ENCODE data around the gene CARNS1. TPM values are rescaled to one million over a fixed set of nuclear protein-coding genes. Genes with fewer than 3 reads are reported as not detected.

The CARNS1 gene
- total and polyA plus RNA-seq, 4 donors, result 0.05 to 0.19 (median 0.10) TPM

GRCh38 chr11:67393990-67394389 lies 21.5 kb upstream of the CARNS1 start:
- 86% methylated on average over 5 of the region's 5 CpGs for WGBS
- no peak for DNase-seq (ENCODE audit: low spot score)
- Histone ChIP-seq H3K4me1 (ENCODE audit: control insufficient read depth in 4 of 4, insufficient read depth in 4 of 4, low read length in 3 of 4) (peaks cover 0 to 28% (median 16%) of the 10 kb centered on the region in 4 donors), H3K4me3 (ENCODE audit: low read depth in 1 of 3, low read length in 3 of 3) (no peak overlapping the region), H3K36me3 (ENCODE audit: control insufficient read depth in 4 of 4, insufficient read depth in 3 of 4, low read depth in 1 of 4, low read length in 3 of 4) (peaks cover 17 to 31% (median 18%) of the 10 kb centered on the region in 4 donors), H3K27me3 (ENCODE audit: control insufficient read depth in 4 of 4, insufficient read depth in 4 of 4, low read length in 3 of 4) (no peaks in the 10 kb centered on the region), H3K9ac (ENCODE audit: low read depth in 1 of 2, low read length in 2 of 2) (no peak overlapping the region), H3K9me3 (ENCODE audit: control insufficient read depth in 4 of 4, low read length in 3 of 4) (no peaks in the 10 kb centered on the region), H3K27ac (ENCODE audit: low read depth in 1 of 2, low read length in 2 of 2) (no peak overlapping the region)
- TF ChIP-seq NR2F2 (IDR thresholded peaks at IDR 0.05) (no peak), HNF4A (conservative IDR thresholded peaks at IDR 0.05) (no peak), REST (IDR thresholded peaks at IDR 0.05) (no peak), GABPA (IDR thresholded peaks at IDR 0.05 in 1 of 2, conservative IDR thresholded peaks at IDR 0.05 in 1 of 2) (no peak), JUND (IDR thresholded peaks at IDR 0.05) (no peak)
- TF ChIP-seq, protein P1, sequence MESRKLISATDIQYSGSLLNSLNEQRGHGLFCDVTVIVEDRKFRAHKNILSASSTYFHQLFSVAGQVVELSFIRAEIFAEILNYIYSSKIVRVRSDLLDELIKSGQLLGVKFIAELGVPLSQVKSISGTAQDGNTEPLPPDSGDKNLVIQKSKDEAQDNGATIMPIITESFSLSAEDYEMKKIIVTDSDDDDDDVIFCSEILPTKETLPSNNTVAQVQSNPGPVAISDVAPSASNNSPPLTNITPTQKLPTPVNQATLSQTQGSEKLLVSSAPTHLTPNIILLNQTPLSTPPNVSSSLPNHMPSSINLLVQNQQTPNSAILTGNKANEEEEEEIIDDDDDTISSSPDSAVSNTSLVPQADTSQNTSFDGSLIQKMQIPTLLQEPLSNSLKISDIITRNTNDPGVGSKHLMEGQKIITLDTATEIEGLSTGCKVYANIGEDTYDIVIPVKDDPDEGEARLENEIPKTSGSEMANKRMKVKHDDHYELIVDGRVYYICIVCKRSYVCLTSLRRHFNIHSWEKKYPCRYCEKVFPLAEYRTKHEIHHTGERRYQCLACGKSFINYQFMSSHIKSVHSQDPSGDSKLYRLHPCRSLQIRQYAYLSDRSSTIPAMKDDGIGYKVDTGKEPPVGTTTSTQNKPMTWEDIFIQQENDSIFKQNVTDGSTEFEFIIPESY (IDR thresholded peaks at IDR 0.05), result no peak
- TF ChIP-seq, protein P2, sequence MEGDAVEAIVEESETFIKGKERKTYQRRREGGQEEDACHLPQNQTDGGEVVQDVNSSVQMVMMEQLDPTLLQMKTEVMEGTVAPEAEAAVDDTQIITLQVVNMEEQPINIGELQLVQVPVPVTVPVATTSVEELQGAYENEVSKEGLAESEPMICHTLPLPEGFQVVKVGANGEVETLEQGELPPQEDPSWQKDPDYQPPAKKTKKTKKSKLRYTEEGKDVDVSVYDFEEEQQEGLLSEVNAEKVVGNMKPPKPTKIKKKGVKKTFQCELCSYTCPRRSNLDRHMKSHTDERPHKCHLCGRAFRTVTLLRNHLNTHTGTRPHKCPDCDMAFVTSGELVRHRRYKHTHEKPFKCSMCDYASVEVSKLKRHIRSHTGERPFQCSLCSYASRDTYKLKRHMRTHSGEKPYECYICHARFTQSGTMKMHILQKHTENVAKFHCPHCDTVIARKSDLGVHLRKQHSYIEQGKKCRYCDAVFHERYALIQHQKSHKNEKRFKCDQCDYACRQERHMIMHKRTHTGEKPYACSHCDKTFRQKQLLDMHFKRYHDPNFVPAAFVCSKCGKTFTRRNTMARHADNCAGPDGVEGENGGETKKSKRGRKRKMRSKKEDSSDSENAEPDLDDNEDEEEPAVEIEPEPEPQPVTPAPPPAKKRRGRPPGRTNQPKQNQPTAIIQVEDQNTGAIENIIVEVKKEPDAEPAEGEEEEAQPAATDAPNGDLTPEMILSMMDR (IDR thresholded peaks at IDR 0.05; ENCODE audit: low read depth, low read length, missing input control), result no peak

- no peak overlapping the region for H3K27ac ChIP-seq (ENCODE audit: low read depth in 1 of 2, low read length in 2 of 2)
- WGBS, result 90% methylated on average over 19 of the region's 19 CpGs
- H3K4me3 ChIP-seq (ENCODE audit: low read depth in 1 of 3, low read length in 3 of 3), result no peak overlapping the region
- H3K36me3 ChIP-seq (ENCODE audit: control insufficient read depth in 4 of 4, insufficient read depth in 3 of 4, low read depth in 1 of 4, low read length in 3 of 4), result peaks cover 20 to 36% (median 22%) of the 10 kb centered on the region in 4 donors
- H3K9me3 ChIP-seq (ENCODE audit: control insufficient read depth in 4 of 4, low read length in 3 of 4), result no peaks in the 10 kb centered on the region
- H3K27me3 ChIP-seq (ENCODE audit: control insufficient read depth in 4 of 4, insufficient read depth in 4 of 4, low read length in 3 of 4), result no peaks in the 10 kb centered on the region
- DNase-seq (ENCODE audit: low spot score), result no peak
- H3K4me1 ChIP-seq (ENCODE audit: control insufficient read depth in 4 of 4, insufficient read depth in 4 of 4, low read length in 3 of 4), result peaks cover 5 to 40% (median 22%) of the 10 kb centered on the region in 4 donors
- no peak overlapping the region for H3K9ac ChIP-seq (ENCODE audit: low read depth in 1 of 2, low read length in 2 of 2)
- TF ChIP-seq HNF4G (IDR thresholded peaks at IDR 0.05), result no peak
- TF ChIP-seq, protein P3, sequence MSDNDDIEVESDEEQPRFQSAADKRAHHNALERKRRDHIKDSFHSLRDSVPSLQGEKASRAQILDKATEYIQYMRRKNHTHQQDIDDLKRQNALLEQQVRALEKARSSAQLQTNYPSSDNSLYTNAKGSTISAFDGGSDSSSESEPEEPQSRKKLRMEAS (IDR thresholded peaks at IDR 0.05), result no peak
- TF ChIP-seq HNF4A (conservative IDR thresholded peaks at IDR 0.05), result no peak
- TF ChIP-seq REST (IDR thresholded peaks at IDR 0.05), result no peak
- TF ChIP-seq GABPA (IDR thresholded peaks at IDR 0.05 in 1 of 2, conservative IDR thresholded peaks at IDR 0.05 in 1 of 2), result no peak
- TF ChIP-seq JUND (IDR thresholded peaks at IDR 0.05), result no peak
- TF ChIP-seq, protein P1 (IDR thresholded peaks at IDR 0.05), result no peak
- no peak for TF ChIP-seq FOXA2 (IDR thresholded peaks at IDR 0.05)
- TF ChIP-seq SP1 (IDR thresholded peaks at IDR 0.05), result no peak
- TF ChIP-seq, protein P4, sequence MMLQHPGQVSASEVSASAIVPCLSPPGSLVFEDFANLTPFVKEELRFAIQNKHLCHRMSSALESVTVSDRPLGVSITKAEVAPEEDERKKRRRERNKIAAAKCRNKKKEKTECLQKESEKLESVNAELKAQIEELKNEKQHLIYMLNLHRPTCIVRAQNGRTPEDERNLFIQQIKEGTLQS (IDR thresholded peaks at IDR 0.05), result no peak
- no peak for TF ChIP-seq EGR1 (IDR thresholded peaks at IDR 0.05; ENCODE audit: low read depth in 2 of 2)
- no peak for TF ChIP-seq NR2F2 (IDR thresholded peaks at IDR 0.05)
Observed at GRCh38 chr11:67395555-67396258, 19.8 kb upstream of the CARNS1 start.

Data from liver (tissue), 9 donors.